WERI-Rb-1 (cell line): ENCODE data around the gene TXNRD2.

Experiments
- DNase-seq: peaks from one replicate; pipeline ENCODE4 v3.0.0-alpha.2; 2020
- H3K27ac ChIP-seq: fragments of 250-450 bp; sonication (Bioruptor Pico); 2 replicates; pipeline ENCODE4 v1.5.1; 2020; ENCODE audit warnings: mild to moderate bottlenecking, moderate library complexity
- H3K27me3 ChIP-seq: fragments of 250-450 bp; sonication (Bioruptor Pico); 2 replicates; pipeline ENCODE4 v1.5.1; 2021; ENCODE audit warnings: mild to moderate bottlenecking, low read depth, moderate library complexity; ENCODE audit not compliant: insufficient read depth, severe bottlenecking
- H3K36me3 ChIP-seq: fragments of 250-450 bp; sonication (Bioruptor Pico); 2 replicates; pipeline ENCODE4 v1.5.1; 2020; ENCODE audit warnings: mild to moderate bottlenecking, moderate library complexity
- H3K4me3 ChIP-seq: 2 replicates; pipeline ENCODE4 v1.5.1; 2011; ENCODE audit warnings: low read depth, mild to moderate bottlenecking, control low read depth, low read length
- H3K9me3 ChIP-seq: fragments of 250-450 bp; sonication (Bioruptor Pico); 2 replicates; pipeline ENCODE4 v1.5.1; 2021; ENCODE audit warnings: mild to moderate bottlenecking, moderate library complexity; ENCODE audit not compliant: severe bottlenecking
- CTCF ChIP-seq: IDR thresholded peaks from 2 replicates; pipeline ENCODE4 v1.5.1; 2011; ENCODE audit warnings: low read depth, mild to moderate bottlenecking, control low read depth, inconsistent platforms, low read length

Gene TXNRD2

GRCh38 chr22:19957445-19957844 is 15.8 kb upstream of the TXNRD2 start:
- no peak for DNase-seq
- H3K9me3 ChIP-seq: no peaks in the 10 kb centered on the region
- H3K27me3 ChIP-seq: no peaks in the 10 kb centered on the region
- peaks cover 22% of the 10 kb centered on the region for H3K36me3 ChIP-seq
- peak; percentile 54; the same call in 1 of the 2 replicates for TF ChIP-seq CTCF
- H3K27ac ChIP-seq: no peak overlapping the region
- H3K4me3 ChIP-seq: no peak overlapping the region

DNA sequence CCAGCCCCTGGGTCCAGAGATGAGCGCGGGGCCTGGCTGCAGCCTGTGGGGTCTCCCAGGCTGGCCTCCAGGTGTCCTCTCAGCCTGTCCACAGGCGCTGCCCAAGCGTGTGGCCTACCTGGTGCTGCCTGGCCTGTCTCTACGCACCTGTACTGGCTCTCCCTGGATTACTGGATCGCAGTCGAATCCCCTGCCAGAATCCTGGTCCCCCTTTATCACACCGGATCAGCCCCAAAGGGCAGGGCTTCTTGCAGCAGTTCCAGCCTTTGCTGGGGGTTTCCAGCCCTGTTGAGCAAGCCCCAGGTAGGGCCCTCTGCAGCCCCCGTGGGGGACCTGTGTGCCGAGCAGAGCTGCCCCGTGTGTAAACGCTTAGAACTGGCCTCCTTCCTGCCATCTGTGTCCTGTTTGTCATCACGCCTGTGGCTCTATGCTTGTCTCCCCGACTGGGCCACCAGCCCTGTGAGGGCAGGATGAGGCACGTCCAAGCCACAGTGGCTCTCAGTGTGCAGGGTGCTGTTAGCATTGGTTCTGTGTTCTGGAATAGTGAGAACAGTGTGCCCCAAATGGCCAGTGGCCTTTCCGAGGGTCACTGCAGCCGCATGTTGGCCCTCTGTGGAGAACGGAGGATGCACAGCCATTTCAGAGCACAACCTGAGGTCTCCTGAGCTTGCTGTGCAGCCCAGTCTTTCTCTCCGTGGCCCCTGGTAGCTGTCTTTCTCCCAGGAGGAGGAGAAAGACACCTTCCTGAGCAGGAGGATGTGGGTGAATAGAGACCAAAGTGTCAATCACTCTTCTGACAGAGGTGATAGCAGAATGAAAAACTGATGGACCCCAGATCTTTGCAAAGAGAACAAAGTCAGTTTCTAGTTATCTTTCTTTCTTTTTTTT is 13.9 kb upstream of the TXNRD2 start:
- no peak for TF ChIP-seq CTCF
- Histone ChIP-seq H3K36me3 (peaks cover 17% of the 10 kb centered on the region), H3K9me3 (no peaks in the 10 kb centered on the region), H3K4me3 (no peak overlapping the region), H3K27me3 (no peaks in the 10 kb centered on the region), H3K27ac (no peak overlapping the region)
- DNase-seq: no peak

DNA sequence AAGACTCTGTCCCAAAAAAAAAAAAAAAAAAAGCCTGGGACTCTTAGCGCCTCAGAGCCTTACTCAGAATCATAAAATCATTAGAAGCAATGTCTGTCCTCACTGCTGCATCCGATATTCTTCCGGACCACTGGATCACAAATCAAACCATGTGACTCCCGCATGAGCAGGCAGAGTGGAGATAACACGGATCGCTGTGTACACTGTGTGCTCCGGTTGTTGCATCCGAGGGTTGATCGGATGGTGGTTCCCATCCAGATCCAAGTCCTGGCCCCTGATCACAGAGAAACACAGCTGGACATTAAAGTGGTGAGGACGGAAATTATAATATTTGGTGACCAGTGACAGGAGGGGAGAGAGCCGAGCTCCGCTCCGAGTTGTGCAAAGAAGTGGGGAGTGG is 9.7 kb upstream of the TXNRD2 start:
- Histone ChIP-seq H3K27me3 (no peaks in the 10 kb centered on the region), H3K27ac (no peak overlapping the region), H3K36me3 (peaks cover 31% of the 10 kb centered on the region), H3K9me3 (no peaks in the 10 kb centered on the region), H3K4me3 (no peak overlapping the region)
- no peak for TF ChIP-seq CTCF
- DNase-seq: no peak

DNA sequence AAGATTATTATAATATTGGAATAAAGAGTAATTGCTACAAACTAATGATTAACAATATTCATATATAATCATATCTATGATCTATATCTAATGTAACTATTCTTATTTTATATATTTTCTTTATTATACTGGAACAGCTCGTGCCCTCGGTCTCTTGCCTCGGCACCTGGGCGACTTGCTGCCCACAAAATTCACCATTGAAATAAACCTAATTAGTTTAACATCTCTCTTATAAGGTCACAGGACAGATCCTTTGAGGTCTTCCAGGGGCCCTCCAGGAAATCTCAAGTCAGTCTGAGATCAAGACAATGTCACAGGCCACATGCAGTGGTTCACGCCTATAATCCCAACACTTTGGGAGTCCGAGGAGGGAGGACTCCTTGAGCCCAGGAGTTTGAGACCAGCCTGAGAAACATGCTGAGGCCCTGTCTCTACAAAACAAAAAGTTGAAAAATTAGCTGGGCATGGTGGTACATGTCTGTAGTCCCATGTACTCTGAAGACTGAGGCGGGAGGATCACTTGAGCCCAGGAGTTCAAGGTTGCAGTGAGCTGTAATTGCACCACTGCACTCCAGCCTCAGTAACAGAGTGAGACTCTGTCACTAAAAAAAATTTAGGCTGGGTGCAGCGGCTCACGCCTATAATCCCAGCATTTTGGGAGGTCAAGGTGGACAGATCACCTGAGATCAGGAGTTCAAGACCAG is 6.6 kb upstream of the TXNRD2 start:
- no peak overlapping the region for H3K27ac ChIP-seq
- no peak overlapping the region for H3K4me3 ChIP-seq

More for the DNA sequence above, 6.6 kb upstream of the TXNRD2 start:
- H3K27me3 ChIP-seq: no peaks in the 10 kb centered on the region
- no peaks in the 10 kb centered on the region for H3K9me3 ChIP-seq
- peaks cover 42% of the 10 kb centered on the region for H3K36me3 ChIP-seq
- TF ChIP-seq CTCF: no peak
- no peak for DNase-seq
